Fibroblast of lung (primary cell): Measurements from ENCODE around the gene INSIG2.

Experiments
- CTCF ChIP-seq, 2 donors: IDR thresholded peaks in 1 of 2; conservative IDR thresholded peaks in 1 of 2; 1 replicate in 1 of 2; 2 replicates in 1 of 2; pipeline ENCODE4 v1.5.1; 2011 to 2012; ENCODE audit warnings: low read length in 2 of 2, control low read depth in 1 of 2, inconsistent platforms in 1 of 2, low read depth in 1 of 2, mild to moderate bottlenecking in 1 of 2
- EZH2 ChIP-seq: IDR thresholded peaks from 2 replicates; pipeline ENCODE4 v1.5.1; 2012; ENCODE audit warnings: low read length, control low read depth, mild to moderate bottlenecking; ENCODE audit errors: missing control alignments

DNA sequence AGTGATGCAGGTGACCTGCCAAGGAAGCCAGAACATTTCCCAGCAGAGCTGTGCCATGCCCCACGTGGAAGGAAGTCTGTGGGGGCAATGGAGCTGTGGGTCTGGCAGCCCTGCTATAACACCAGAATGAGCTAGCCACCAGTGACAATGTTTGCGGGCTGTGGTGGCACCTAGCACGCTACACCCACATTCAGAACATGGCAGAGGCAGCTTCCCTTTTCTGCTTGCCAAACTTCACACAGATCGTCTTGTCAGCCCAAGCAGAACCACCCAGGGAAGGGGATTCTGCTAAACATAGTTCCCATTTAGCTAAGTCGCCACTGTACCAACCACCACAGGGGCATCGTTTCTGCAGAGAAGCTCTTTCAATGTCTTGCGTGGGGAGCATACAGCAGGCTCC is 47.4 kb upstream of the INSIG2 start:
- TF ChIP-seq EZH2 (no peak), CTCF (conservative IDR thresholded peaks at IDR 0.05 in 1 of 2, IDR thresholded peaks at IDR 0.05 in 1 of 2; ENCODE audit: low read depth in 1 of 2, low read length in 2 of 2) (no peak)
